Epithelial cell of prostate (primary cell): ENCODE results near the gene PIGV.
A peak's percentile ranks its signal among the peaks of the same experiment; 100 is the strongest.
"Not testable (repeated sequence)": the region's sequence is repeated elsewhere in the genome, so short reads cannot be mapped to it uniquely, and the experiment has no call there.

Source experiments
- DNase-seq: peaks from one replicate; pipeline ENCODE4 v3.0.0-alpha.2; 2011; ENCODE audit warnings: low read depth, low spot score
- H3K27ac ChIP-seq: fragments of 450-650 bp; 2 replicates; pipeline ENCODE4 v1.5.1; 2017; ENCODE audit warnings: mild to moderate bottlenecking

Gene PIGV

GRCh38 chr1:26790551-26790953 lies 2.8 kb downstream of the PIGV start:
- no peak for DNase-seq
- no peak overlapping the region for H3K27ac ChIP-seq

GRCh38 chr1:26791148-26791547 lies 3.4 kb downstream of the PIGV start:
- no peak overlapping the region for H3K27ac ChIP-seq
- no peak for DNase-seq

- no peak for DNase-seq
- no peak overlapping the region for H3K27ac ChIP-seq
Measured at GRCh38 chr1:26791626-26792025, 3.9 kb downstream of the PIGV start.

- H3K27ac ChIP-seq: no peak overlapping the region
- DNase-seq: no peak
Measured at GRCh38 chr1:26792924-26793323, 5.2 kb downstream of the PIGV start.

GRCh38 chr1:26794391-26794790 lies 6.6 kb downstream of the PIGV start:
- no peak for DNase-seq
- no peak overlapping the region for H3K27ac ChIP-seq

DNA sequence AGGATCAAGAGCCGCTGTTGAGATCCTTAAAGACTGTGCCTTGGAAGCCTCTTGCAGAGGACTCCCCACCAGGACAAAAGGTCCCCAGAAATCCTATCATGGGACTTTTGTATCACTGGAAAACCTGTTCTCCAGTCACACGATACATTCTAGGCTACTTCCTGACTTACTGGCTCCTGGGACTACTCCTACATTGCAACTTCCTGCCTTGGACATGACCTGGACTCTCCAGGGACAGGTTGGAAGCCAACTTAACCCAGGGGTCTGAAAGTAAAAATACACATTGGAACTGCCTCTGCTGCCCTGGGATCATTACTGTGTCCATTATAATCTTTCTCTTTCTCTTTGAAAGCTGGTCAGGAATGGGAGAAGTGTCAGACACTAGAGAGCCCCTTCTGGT lies 9.9 kb downstream of the PIGV start:
- DNase-seq: no peak
- no peak overlapping the region for H3K27ac ChIP-seq

DNA sequence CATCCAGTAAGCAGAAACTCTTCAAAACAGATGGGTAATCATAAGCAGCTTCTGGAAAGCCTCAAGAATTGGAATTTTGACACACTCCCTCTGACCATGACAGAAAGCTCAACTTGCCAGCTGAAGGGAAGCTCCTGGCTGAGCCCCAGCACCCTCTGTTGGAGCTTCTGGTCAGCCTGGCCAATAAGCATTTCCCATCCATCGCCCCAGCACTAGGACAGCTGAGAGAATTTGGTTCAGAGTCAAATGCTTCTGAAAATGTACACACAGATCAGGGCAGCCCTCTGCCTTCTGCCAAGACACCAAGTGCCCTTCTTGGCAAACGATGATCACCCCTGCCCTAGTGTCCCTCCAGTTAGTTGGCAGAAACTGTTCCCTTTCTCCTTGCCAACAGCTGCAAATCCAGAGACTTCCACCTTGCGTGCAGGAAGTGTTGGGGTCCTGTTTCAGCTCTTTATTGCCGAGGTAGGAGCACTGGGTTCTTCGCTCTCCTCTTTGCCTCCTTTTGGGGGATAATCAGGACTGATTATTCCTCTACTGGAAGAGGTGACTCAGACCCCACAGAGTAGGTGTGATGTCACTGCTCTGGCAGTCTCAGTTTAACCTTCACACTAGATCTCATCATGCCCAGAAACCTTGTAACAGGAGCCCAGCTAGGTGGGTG lies 11.9 kb downstream of the PIGV start:
- peak overlapping the region; percentile 75 for H3K27ac ChIP-seq
- DNase-seq: no peak

DNA sequence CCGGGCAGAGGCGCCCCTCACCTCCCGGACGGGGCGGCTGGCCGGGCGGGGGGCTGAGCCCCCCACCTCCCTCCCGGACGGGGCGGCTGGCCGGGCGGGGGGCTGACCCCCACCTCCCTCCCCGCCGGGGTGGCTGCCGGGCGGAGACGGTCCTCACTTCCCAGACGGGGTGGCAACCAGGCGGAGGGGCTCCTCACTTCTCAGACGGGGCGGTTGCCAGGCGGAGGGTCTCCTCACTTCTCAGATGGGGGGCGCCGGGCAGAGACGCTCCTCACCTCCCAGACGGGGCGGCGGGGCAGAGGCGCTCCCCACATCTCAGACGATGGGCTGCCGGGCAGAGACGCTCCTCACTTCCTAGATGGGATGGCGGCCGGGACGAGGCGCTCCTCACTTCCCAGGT lies 16.2 kb downstream of the PIGV start:
- DNase-seq, H3K27ac ChIP-seq: not testable (repeated sequence)

GRCh38 chr1:26810105-26810504 lies 22.4 kb downstream of the PIGV start:
- not testable (repeated sequence) for DNase-seq, H3K27ac ChIP-seq

DNA sequence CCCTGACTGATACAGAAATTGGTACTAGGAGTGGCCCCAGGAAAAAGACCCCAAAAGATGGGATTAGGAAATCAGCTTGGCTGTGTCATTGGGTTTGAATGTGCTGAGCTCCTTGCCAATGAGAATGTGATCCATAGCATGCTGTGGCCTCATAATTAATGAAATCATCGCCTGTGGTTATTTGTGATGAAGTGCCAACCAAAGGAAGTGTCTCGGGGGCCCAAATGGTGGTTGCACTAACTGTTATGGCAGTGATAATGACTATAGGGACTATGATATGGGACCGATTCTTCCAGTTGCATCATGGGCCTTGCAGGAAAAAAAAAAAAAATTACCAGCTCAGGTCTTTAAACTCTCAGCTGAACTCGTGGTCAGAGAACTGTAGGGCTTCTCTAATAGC lies 23.3 kb downstream of the PIGV start:
- DNase-seq: no peak
- H3K27ac ChIP-seq: no peak overlapping the region

DNA sequence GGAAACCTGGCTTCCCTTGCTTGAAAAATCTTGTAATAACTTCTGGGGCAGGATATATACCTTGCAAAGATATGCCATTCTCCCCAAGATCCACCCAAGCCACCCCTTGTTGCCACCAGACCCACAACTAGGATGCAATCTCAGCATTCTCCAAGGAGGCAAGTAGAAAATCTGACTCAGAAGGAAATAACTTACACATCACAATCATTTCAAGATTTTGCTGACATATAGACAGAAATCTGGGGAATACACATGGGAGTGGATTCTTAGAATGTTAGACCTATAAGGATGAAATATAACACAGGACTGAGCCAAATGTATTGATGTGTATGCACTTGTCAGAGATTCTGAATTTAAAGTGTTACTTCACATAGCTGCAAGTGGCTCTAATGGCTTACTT lies 24.0 kb downstream of the PIGV start:
- no peak for DNase-seq
- no peak overlapping the region for H3K27ac ChIP-seq

DNA sequence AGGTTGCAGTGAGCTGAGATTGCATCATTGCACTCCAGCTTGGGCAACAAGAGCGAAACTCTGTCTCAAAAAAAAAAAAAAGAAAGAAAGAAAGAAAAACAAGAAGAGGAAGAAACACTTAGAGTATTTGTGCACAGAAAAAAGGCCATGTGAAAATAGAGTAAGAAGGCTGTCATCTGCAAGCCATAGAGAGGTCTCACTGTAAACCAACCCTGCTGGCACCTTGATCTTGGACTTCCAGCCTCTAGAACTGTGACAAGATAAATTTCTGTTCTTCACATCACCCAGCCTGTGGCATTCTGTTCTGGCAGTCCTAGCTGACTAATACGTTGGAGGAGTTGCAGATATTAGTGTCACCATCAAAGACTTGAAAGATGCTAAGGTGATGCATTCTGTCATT lies 26.6 kb downstream of the PIGV start:
- H3K27ac ChIP-seq: no peak overlapping the region
- no peak for DNase-seq

DNA sequence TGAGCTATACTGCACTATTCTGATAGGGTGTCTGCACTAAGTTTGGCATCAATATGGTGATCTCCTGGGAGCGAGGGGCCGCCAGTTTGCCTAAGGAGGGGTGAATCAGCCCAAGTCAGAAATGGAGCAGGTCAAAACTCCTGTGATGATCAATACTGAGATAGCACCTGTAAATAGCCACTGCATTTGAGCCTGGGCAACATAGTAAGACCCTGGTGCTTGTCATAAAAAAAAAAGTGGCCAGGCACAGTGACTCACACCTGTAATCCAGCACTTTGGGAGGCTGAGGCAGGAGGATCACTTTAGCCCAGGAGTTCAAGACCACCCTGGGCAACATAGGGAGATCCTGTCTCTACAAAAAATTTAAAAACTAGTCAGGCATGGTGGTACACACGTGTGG lies 27.1 kb downstream of the PIGV start:
- H3K27ac ChIP-seq: no peak overlapping the region
- DNase-seq: no peak

DNA sequence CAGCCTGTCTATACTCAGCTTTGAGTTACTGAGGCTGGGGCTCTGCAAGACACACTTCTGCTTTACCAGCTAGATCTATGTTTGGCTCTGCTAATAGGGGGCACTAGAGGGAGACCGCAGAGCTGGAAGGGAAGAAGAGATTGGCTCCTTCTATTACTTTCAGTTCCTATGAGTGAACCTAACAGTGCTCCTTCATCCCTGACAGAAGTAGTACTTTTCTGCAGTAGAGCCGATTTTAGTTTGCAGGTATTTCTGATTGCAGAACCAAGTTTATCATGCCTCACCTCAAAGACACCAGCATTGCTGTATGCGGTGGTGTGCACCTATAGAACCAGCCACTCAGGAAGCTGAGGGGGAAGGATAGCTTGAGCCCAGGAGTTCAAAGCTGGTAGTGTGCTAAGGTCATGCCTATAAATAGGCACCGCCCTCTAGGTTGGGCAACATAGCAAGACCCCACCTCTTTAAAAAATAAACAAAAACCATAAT lies 33.1 kb downstream of the PIGV start:
- DNase-seq: no peak
- H3K27ac ChIP-seq: no peak overlapping the region

DNA sequence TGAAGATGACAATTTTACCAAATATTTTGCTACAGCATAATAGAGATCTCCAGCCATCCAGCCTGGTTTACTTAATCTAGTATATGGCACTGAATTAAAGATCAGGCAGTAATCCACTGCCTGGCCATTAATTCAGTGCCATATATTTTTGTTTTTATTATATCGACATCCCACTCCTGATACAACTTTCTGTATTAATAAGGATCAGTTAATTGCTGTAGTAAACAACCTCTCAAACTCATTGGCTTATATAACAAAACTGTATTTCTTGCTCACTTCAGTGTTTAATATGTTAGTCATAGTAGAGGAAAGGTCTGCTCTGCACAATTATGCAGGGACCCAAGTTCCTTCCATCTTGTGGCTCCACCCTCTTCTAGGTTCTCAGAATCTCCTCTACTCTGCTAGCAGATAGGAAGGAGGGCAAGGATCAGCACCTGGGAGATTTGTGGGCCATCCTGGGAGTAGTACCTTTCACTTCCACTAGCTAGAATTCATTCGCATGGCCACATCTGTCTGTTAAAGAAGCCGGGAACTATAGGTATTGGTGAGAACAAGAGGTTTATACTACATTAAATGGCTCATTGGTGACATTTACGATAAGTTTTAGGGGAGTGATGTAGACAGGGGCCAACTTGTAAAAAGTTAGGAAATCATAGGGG lies 35.1 kb downstream of the PIGV start:
- no peak overlapping the region for H3K27ac ChIP-seq
- no peak for DNase-seq

DNA sequence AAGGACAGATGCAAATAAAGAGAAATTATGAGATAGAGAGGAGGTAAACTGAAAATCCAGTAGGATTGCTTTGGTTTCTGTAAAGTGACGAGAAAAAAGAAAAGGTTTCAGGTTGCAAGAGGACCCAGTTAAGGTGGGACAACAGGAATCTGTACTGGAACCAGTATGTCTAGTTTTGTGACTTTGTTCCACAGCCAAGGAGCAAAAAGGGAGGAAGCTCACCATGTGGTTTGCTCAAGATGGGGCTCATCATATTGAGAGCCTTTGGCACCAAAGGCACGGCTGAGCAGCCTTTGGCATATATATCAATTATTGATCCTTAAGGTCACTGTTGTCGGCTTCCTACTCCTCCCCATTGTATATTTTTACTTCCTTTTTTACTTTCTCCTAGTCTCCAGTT lies 37.0 kb downstream of the PIGV start:
- peak overlapping the region; percentile 40 for H3K27ac ChIP-seq
- no peak for DNase-seq

DNA sequence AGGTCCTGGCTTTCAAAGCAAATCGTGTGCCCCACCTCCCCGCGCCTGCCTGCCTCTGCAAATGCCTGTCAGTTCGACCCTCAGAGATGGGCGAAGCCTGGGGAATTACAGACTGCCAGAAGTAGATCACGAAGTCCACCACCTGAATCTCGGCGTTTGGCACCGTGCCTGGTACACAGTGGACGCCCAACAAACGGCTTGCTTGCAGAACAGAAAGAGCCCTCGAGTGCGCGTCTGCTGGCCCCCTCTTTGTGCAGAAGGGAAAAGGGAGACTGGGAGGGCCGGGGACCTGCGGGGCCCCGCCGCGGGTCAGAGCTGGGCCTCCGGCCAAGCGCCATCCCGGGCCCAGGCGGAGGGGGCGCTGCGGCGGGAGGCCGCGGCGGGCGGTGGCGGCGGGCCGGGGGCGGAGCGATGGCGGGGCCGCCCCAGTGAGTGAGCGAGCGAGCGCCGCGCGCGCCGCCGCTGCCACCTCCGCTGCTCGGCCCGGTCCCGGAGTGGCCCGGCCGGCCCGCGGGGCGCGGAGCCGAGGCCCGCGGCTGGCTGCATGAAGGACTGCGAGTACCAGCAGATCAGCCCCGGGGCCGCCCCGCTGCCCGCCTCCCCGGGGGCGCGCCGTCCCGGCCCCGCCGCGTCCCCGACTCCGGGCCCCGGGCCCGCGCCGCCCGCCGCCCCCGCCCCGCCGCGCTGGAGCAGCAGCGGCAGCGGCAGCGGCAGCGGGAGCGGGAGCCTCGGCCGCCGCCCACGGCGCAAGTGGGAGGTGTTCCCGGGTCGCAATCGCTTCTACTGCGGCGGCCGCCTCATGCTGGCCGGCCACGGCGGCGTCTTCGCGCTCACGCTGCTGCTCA lies 38.7 kb downstream of the PIGV start, which contains the start of gene ZDHHC18:
Gene ZDHHC18 (plus strand): TSS at position 428 of the 845 bp plus-strand sequence. CDS start 117 bp downstream, at position 545.
- peak within 1 kb of the TSS; percentile 40 for H3K27ac ChIP-seq
- no peak for DNase-seq

DNA sequence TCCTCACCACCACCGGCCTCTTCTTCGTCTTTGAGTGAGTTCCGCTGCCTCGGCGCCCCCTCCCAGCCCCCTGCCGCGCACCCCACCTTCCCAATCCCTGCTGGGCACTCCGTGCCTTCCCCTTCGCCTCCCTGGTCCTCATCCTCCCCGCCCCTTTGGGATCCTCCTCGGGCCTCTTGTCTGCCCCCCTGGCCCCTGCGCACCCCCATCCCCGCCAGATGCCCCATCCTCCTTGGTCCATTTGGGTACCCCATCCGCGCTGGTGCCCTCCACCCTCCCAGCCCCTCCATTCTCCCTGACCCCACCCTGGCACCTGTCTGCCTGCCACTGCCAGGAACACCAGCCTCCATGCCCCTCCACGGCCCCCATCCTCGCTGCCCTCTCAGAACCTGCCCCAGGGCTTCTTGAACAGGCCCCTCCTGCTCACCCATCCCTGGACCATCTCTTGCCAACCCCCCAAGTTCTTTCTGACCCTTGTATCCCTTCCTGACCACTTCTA lies 39.4 kb downstream of the PIGV start:
- DNase-seq: no peak
- no peak overlapping the region for H3K27ac ChIP-seq

DNA sequence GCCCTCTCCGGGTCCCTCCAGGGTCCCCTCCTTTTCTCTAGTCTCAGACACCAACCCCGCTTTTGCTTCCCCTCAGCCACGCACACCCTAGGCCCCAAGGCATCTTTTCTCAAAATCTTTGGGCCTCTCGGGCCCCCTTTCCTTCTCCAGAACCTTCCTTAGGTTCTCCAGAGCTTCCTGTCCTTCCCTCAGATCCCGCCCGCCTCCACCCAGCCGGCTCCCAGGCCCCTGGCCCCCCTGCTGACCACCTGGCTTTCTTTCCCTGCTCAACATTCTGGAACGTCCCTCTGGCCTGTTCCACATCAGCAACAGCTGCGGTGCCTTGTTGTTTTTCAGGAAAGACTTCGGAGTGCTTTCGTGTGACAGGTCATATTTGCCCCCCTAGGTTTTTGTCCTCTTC lies 39.9 kb downstream of the PIGV start:
- H3K27ac ChIP-seq: no peak overlapping the region
- DNase-seq: no peak

DNA sequence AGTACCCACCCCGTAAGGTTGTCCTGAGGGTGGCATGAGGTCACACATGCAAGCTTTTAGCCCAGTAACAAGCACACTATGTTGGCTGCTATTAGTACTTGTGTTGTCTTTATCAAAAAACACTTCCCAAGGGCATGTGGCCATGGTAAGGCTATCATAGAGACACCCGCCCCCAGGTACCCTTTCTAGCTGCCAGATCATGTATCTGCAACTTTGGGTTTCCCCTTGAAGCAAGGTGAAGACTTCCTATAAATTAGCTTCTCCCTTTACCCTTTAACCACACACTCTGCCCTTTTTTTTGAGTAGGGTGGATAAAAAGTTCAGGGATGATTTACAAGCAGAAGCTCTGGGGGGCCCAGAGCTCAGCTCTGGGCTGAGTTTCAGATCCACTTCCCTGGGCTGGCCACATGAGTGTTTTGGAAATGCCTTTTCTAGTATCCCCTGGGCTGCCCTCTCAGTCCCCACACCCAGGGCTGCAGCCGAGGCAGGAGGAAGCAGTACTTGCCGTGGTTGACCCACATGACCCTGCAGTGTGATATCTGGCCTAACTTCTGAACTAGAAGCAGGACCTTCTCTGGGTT lies 40.8 kb downstream of the PIGV start:
- H3K27ac ChIP-seq: no peak overlapping the region
- no peak for DNase-seq
